HCT116 (cell line): ENCODE results near the gene TENM3.

ENCODE experiments used
- POLR2AphosphoS5 ChIP-seq: IDR thresholded peaks from 2 replicates; pipeline ENCODE4 v1.6.1; 2011; ENCODE audit warnings: mild to moderate bottlenecking, low read depth, low read length, moderate library complexity
- SIN3A ChIP-seq: IDR thresholded peaks from 2 replicates; pipeline ENCODE4 v1.6.1; 2012; ENCODE audit warnings: low read depth
- ZNF274 ChIP-seq: fragments of 200-500 bp; sonication (Bioruptor generic); IDR thresholded peaks from 2 replicates; pipeline ENCODE4 v1.6.1; 2014; ENCODE audit warnings: mild to moderate bottlenecking, low read depth, low read length, inconsistent platforms
- TF ChIP-seq, protein P1 (sequence below), 3 experiments: fragments of 200-600 bp in 1 of 3; sonication (generic) in 1 of 3; IDR thresholded peaks in 2 of 3; conservative IDR thresholded peaks in 1 of 3; 2 replicates each; pipeline ENCODE4 v1.5.1; 2012 to 2017; ENCODE audit warnings: low read depth in 2 of 3, low read length in 2 of 3, antibody characterized with exemption in 1 of 3, borderline replicate concordance in 1 of 3, control low read depth in 1 of 3, mild to moderate bottlenecking in 1 of 3, mixed read lengths in 1 of 3, mixed run types in 1 of 3, moderate library complexity in 1 of 3; ENCODE audit not compliant: insufficient read depth in 1 of 3
- TF ChIP-seq, protein P2 (sequence below): IDR thresholded peaks from 2 replicates; pipeline ENCODE4 v1.6.1; 2012; ENCODE audit warnings: low read depth

GRCh38 chr4:182337366-182337765 lies 94.2 kb downstream of the TENM3 start:
- TF ChIP-seq ZNF274 (no peak), POLR2AphosphoS5 (no peak), SIN3A (no peak)
- TF ChIP-seq, protein P1, sequence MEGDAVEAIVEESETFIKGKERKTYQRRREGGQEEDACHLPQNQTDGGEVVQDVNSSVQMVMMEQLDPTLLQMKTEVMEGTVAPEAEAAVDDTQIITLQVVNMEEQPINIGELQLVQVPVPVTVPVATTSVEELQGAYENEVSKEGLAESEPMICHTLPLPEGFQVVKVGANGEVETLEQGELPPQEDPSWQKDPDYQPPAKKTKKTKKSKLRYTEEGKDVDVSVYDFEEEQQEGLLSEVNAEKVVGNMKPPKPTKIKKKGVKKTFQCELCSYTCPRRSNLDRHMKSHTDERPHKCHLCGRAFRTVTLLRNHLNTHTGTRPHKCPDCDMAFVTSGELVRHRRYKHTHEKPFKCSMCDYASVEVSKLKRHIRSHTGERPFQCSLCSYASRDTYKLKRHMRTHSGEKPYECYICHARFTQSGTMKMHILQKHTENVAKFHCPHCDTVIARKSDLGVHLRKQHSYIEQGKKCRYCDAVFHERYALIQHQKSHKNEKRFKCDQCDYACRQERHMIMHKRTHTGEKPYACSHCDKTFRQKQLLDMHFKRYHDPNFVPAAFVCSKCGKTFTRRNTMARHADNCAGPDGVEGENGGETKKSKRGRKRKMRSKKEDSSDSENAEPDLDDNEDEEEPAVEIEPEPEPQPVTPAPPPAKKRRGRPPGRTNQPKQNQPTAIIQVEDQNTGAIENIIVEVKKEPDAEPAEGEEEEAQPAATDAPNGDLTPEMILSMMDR (IDR thresholded peaks at IDR 0.05 in 2 of 3, conservative IDR thresholded peaks at IDR 0.05 in 1 of 3; ENCODE audit: borderline replicate concordance in 1 of 3, insufficient read depth in 1 of 3, low read depth in 2 of 3, low read length in 2 of 3) = no peak
- TF ChIP-seq, protein P2, sequence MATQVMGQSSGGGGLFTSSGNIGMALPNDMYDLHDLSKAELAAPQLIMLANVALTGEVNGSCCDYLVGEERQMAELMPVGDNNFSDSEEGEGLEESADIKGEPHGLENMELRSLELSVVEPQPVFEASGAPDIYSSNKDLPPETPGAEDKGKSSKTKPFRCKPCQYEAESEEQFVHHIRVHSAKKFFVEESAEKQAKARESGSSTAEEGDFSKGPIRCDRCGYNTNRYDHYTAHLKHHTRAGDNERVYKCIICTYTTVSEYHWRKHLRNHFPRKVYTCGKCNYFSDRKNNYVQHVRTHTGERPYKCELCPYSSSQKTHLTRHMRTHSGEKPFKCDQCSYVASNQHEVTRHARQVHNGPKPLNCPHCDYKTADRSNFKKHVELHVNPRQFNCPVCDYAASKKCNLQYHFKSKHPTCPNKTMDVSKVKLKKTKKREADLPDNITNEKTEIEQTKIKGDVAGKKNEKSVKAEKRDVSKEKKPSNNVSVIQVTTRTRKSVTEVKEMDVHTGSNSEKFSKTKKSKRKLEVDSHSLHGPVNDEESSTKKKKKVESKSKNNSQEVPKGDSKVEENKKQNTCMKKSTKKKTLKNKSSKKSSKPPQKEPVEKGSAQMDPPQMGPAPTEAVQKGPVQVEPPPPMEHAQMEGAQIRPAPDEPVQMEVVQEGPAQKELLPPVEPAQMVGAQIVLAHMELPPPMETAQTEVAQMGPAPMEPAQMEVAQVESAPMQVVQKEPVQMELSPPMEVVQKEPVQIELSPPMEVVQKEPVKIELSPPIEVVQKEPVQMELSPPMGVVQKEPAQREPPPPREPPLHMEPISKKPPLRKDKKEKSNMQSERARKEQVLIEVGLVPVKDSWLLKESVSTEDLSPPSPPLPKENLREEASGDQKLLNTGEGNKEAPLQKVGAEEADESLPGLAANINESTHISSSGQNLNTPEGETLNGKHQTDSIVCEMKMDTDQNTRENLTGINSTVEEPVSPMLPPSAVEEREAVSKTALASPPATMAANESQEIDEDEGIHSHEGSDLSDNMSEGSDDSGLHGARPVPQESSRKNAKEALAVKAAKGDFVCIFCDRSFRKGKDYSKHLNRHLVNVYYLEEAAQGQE = no peak
